Stimulated activated CD4-positive, alpha-beta T cell treated with anti-CD3 and anti-CD28 coated beads, TNF-alpha, amount 100 ng/mL, for 24 hours (primary cell): Measurements from ENCODE around the gene FOXK2.
"Not testable (repeated sequence)": the region's sequence is repeated elsewhere in the genome, so short reads cannot be mapped to it uniquely, and the experiment has no call there.

ENCODE experiments used
- DNase-seq, 3 experiments: peaks; one replicate each; pipeline ENCODE4 v3.0.0-alpha.2; 2020; ENCODE audit warnings: low read depth in 3 of 3

The FOXK2 gene

DNA sequence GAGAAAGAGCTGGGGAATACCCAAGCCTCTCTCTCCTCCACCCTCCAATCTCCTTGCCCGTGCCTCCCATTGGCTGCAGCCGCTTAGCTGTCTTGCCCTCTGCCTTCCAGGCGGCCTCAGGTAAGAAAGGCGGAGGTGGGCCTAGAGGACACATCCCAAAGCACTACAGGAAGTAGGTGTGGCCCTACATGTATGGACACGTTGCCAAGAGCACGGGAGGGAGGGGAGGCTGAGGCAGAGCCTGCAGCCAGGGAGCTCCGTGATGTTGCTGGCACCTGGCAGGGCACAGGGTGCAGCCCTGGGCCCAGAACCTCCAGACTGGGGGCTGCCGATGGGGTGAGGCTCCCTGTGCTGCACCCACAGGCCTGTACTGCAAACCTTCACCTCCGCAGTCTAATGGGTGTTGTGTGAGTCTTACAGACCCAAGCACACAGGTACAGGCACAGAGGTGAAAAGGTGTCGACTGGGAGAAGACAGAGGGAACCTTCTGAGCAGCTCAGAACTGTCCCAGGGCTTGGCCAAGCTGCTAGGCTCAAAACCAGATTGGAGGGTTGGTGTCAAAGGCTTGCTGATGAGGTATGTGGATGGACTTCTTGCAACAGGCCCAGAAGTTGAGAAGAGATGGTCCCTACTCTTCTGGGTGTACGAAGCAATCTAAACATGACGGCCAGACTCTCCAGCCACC lies 23.5 kb upstream of the FOXK2 start:
- no peak for DNase-seq

DNA sequence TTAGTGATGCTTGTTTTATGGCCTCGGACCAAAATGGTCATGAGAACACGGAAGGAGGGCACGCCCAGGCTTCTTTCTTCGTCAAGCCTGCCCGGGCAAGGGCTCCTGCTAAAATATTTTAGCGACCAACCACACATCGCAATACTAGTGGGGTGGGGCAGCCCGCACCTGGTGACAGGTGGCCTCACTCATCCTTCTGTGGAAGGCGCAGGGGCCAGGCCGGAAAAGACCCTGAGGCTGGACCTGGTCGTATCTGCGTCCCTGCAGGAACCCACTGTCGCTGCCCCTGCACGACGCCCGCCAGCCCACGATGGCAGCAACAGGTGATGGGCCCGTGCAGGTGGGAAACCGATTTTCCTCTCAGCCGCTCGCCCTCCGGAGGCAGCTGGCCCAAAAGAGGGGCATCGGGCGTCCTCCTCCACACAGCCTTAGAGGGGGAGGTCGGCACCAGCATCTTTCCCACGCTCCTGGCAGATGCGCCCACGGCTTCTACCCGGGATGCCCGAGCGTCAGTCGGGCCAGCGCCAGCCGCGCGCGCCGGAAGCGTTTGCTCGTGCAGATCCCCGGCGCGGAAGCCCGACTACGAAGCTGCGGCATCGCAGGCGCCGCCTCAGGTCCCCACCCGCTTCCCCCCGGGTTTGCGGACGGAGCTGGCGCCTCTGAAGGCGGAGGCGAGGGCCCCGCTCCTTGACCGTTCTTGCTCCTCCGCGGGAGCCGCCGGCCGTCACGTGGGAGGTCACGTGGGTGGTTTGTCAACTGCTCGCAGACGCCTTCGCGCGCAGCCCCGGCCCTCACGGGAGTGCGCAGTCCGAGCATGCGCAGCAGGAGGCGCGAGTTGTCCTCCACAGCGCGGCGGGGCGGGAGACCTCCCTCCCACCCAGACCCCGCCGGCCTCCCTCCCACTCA lies 22.8 kb upstream of the FOXK2 start:
- peak; percentile 78 to 91 (median 80) for DNase-seq

DNA sequence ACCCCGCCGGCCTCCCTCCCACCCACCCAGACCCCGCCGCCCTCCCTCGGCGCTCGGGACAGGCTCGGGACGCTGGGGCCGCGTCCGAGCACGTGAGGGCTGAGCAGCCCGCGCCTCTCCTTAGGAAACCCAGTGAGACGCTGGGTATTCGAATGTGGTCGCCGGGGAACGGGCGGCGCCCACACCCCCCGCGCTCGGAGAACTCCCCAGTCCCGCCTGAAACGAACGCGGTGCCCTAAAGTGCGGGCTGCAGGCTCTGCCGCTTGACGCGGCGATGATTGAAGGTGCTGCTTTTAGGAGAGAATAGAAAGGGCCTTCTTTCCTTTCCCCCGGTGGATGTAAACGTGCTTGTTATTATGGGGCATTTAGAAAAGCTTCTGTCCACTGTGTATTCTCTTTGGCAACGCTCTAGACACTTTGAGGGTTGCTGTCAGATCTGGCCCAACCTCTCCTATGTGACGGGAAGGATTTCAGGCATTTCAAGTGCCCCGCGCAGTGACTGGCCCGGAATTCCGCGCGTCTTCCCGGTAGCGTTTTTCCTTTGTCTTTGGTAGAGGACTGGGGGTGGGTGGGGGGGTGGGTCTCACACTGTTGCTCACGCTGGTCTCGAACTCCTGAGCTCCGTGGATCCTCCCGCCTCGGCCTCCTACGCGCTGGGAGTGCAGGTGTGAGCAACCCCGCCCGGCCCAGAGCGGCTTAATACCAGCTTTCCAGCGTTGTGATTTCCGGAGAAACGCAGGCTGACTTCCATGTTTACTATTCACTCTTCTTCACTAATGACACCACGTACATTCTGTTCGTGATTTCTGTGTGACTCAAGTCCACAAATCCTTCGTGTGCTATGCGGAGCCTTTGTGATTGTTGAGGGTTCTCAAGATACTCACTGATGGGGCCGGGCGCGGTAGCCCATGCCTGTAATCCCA lies 21.8 kb upstream of the FOXK2 start:
- no peak for DNase-seq

DNA sequence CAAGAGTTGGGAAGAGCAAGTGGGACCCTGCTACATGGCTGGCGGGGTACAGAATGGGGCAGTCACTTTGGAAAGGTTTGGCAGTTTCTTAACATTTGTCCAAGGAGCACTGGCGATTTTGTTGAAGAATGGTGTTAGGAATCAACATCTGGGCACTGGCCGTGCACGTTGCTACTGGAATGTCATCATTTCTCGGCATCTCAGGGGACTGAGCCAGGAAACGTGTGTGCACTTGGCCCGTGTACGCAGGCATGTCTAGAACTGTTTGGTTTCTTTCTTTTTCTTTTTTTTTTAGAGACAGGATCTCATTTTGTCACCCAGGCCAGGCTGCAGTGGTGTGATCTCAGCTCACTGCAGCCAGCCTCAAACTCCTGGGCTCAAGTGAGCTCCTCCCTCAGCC lies 17.3 kb upstream of the FOXK2 start:
- DNase-seq, result no peak

DNA sequence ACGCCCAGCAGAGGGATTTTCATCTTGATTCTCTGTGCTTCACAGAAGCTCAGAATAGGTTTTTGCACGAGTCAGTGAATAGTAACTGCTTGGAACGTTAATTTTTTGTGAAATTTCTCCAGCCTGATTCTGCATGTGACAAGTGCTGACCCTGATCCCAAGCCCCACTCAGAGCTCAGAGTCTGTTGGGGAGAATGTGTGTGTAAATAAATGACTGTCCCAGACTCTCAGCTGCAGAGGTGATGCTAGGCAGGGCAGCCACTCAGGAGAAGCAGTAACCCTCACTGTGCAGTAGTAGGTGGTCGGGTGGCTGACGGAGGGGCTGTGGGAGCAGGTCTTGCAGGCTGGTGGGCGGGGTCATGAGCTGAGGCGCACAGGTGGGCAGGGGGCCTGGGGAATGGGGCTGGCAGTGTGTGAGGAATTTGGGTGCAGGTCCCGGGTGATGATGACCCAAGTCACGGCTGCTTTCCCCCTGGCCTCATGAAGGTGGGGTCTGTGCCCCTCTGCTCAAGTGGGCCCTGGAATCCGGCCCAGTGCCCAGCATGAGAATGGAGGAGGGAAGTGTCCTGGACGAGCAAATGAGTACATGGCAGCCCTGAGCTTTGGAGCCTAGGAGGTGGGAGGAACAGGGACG lies 16.3 kb upstream of the FOXK2 start:
- DNase-seq, result no peak

DNA sequence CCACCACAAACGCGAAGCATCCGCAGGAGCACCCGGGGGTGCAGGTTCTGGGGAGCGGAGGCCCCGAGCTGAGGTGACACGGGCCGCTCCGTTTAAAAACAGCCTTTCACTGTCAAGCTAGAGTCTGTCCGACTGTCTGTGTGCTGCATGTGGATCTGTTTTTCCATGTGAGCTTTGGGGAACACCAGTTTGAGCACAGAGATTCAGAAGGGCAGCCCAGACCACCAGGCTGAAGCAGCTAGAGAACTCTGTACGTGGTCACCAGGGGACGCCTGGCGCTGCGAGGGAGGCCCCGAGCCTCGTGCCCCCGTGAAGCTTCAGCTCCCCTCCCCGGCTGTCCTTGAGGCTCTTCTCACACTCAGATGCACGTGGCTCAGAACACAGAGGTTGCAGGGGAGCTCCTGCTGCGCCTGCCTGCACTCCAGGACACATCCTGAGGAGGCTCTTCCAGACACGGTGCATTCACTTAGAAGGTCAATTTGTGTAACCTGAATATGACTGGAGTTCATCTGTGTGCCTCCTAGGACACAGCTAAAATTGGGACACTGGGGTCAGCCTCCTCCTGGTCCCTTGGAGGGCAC lies 15.7 kb upstream of the FOXK2 start:
- no peak for DNase-seq

DNA sequence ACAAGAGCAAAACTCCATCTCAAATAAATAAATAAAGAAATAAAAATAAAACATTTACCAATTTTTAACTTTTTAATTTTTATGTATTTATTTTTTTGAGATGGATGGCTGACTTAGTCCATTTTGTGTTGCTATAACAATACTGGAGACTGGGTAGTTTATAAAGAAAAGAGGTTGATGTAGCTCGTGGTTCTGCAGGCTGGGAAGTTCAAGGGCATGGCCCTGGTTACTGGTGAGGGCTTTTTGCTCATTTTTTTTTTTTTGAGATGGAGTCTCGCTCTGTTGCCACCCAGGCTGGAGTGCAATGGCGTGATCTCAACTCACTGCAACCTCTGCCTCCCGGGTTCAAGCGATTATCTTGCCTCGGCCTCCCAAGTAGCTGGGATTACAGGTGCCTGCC lies 14.2 kb upstream of the FOXK2 start:
- DNase-seq, result no peak

DNA sequence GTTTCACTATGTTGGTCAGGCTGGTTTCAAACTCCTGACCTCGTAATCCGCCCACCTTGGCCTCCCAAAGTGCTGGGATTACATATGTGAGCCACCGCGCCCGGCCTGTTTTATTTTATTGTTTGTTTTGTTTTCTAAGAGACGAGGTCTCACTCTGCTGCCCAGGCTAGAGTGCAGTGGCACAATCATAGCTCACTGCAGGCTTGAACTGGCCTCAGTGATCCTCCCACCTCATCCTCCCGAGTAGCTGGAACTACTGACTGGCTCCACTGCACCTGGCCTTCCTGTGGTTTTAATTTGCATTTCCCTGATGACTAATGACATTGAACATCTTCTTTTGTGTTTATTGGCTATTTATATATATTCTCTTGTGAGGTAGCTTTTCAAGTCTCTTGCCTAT lies 13.1 kb upstream of the FOXK2 start:
- DNase-seq, result not testable (repeated sequence)

DNA sequence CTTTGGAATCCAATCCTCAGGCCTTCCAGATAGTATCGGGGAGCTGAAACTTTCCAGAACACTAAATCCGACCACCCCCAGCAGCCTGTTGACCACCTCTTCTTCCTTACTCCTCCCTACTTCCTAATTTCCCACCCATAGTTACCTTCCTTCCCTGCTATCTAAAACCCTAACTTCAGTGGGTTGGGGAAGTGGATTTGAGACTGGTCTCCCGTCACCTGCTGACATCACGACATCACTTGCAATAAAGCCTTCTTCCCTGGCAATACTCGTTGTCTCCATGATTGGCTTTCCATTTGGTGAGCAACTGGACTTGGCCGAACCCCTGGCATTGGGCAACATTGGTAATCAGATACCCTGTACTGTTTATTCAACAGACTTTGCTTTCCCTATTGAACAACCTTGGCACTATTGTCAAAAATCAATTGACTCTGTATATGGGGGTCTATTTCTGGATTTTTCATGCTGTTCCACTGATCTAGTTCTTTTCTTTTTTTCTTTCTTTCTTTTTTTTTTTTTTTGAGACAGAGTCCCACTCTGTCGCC lies 11.8 kb upstream of the FOXK2 start:
- DNase-seq, result no peak

DNA sequence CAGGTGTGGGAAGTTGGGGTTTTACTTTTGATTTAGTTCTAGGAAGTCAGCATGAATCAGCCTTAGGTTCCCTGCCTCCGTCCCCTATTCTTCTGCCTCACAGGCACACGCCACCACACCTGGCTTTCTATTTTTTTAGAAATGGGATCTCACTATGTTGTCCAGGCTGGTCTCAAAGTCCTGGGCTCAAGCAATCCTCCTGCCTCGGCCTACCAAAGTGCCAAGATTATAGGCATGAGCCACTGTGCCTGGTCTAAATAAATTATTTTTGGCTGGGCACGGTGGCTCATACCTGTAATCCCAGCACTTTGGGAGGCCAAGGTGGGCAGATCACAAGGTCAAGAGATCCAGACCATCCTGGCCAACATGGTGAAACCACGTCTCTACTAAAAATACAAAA lies 7.9 kb upstream of the FOXK2 start:
- DNase-seq, result not testable (repeated sequence)

DNA sequence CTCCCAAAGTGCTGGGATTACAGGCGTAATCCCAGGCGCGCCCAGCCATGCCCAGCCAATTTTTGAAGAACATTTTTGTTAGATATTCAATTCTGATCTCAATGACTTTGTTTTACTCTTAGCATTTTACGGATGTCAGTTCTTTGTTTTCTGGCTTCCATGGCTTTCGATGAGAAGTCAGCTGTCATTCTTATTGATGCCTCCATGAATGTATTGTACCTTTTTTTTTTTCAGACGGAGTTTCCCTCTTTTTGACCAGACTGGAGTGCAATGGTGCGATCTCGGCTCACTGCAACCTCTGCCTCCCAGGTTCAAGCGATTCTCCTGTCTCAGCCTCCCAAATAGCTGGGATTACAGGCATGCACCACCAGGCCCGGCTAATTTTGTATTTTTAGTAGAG lies 5.7 kb upstream of the FOXK2 start:
- DNase-seq, result not testable (repeated sequence)

DNA sequence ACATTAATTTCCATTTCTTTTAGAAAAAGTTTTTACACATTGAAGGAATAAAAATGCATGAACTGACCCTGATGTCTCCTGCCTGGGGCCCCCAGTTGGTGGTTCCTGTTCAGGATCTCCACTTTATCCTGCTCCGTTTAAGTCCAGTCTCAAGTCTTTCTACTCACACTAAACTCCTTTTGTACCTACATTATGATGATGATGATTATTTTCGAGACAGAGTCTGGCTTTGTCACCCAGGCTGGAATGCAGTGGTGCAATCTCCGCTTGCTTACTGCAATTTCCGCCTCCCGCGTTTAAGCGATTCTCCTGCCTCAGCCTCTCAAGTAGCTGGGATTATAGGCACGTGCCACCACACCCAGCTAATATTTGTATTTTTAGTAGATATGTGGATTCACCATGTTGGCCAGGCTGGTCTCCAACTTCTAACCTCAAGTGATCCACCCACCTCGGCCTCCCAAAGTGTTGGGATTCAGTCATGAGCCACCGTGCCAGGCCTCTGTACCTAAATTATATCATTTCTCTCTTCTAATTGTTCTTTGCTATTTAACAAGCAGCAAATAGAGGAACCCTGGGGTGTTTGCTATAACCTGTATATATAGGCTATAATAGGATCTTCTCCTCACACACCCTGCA lies 2.2 kb upstream of the FOXK2 start:
- DNase-seq, result no peak

DNA sequence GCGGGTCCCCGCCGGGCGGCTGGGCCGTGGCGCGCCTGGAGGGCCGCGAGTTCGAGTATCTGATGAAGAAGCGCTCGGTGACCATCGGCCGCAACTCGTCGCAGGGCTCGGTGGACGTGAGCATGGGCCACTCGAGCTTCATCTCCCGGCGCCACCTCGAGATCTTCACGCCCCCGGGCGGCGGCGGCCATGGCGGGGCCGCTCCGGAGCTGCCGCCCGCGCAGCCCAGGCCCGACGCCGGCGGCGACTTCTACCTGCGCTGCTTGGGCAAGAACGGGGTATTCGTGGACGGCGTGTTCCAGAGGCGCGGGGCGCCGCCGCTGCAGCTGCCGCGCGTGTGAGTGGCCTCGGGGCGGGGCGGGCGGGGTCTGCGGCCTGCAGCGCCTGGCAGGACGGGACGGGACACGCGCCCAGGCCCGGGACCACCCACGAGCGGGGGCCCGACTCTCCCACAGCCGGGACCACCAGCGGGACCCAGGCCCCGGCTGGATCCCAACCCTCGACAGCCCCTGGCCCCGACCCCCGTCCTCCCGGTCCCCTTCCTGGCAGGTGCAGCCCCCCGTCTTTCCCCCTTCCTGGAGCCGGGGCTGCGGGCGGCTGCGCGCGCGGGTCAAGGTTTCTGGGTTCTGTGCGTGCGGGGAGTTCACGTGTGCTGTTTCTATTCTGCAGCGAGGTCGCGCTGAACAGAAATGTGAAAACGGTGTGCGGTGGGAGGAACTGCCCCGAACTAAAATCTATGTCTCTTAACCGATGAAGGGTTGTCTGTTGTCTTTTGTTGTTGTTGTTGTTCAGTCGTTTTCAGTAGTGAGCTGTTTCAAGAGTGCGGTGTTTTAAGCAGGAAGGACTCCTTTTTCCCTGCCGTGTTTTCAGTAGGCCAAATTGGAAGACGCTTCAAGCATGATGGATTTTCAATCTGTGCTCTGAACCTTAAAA lies 705 bp downstream of the FOXK2 start:
- no peak for DNase-seq

DNA sequence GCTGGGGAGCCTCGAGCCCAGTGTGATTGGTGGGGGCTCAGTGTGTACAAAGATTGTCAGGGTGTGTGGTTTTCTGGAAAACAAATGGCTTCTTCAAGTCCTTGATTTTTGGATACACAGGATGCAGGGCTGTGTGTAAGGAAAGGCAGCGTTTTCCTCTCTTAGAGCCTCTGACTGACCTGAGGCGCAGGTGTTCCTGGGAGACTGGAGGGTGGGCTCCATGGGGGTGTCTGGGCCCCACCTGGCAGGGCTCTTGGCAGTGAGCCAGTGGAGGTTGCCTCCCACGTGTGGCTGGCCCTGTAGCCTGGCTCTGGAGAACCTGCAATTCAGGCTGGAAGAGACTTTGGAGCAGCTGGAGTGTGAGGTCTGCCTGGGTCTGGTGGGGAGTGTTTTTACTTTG lies 5.0 kb downstream of the FOXK2 start:
- DNase-seq, result no peak

DNA sequence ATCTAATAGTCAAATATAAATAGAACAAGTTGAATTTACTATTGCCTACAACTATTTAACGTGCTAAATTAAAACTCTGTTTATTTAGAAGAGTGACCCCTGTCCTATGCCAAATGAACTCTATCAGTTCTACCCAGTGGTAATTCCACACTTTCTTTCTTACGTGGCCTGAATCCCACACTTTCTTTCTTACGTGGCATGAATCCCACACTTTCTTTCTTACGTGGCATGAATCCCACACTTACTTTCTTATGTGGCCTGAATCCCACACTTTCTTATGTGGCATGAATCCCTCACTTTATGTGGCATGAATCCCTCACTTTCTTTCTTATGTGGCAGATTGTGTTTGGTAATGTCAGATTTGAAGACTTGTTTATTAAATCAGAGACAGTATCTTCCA lies 6.2 kb downstream of the FOXK2 start:
- no peak for DNase-seq

DNA sequence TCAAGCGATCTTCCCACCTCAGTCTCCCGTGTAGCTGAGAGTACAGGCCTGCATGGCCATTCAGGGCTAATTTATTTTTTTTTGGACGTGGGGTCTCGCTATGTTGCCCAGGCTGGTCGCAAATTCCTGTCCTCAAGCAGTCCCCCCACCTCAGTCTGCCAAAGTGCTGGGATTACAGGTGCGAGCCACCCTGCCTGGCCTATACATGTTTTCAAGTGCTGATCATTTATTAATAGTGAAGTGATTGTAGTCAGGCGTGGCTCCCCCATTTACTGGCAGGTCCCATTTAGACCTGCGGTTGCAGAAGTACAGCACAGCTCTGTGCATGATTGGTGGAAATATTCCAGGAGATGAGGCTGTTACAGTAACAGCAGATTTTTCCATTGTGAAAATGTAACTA lies 8.4 kb downstream of the FOXK2 start:
- DNase-seq, result no peak

DNA sequence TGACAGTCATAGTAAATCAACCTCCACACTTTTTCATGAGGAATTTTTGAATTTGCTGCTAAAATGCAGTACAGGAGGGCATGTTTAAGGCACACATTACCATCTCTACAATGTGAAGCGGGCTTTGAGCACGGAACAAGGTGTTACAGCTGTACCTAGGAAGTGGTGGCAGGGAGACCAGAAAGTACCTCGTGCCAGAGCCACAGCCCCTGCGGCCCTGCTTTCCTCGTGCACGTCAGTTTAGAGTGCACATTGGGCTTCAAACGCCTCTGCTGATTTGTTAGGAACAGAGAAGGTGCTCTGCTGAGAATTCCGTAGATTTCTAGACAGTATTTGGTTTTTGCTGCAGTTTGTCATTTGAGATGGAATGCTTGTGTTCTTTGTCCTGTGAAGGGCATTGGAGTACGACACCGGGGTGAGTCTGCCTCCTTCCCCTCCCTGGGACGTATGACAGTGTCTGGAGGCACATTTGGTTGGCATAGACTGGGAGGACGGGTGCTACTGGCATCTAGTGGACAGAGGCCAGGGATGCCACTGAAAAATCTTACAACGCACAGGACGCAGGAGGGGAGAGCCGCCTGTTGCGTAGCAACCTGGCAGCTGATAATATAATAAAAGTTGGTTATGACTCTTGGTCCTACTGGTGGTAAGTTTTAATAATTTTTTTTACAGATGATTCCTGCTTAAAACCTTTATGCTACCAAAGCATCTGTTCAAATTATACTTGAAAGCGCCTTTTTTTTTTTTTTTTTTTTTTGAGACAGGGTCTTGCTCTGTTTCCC lies 9.1 kb downstream of the FOXK2 start:
- no peak for DNase-seq

DNA sequence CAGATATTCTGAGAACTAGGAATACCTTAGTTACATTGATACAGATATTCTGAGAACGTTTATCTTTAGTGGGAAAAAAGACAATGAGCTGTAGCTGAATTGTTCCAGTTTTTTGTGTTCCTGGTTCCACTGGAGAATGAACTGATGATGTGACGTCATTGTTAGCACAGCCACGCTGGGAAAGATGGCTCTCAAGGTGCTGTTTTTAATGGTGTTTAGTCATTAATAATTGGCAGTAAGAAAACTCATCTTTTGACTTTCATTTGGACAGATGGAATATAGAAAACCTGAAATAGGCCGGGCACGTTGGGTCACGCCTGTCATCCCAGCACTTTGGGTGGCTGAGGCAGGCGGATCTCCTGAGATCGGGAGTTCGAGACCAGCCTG lies 10.4 kb downstream of the FOXK2 start:
- no peak for DNase-seq

DNA sequence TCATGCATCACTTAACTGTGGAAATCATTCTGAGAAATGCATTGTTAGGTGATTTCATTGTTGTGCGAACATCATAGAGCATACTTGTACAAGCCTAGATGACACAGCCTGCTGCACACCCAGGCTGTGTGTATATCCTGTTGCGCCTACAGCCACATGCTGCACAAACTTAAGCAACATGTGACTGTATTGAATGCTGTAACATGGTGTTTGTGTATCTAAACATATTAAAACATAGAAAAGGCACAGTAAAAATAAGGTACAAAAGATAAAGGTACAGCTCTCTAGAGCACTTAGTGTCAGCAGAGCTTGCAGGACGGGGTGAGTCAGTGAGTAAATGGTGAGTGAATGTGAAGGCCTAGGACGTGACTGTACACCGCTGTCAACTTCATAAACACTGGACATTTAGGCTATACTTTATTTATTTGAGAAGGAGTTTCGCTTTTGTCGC lies 11.9 kb downstream of the FOXK2 start:
- no peak for DNase-seq
